ENCODE measurements around the gene GPC3. TPM values are rescaled to one million over a fixed set of nuclear protein-coding genes. Genes with fewer than 3 reads are reported as not detected.

The GPC3 gene
- total RNA-seq, 4 donors from 2014 or later, result 1.4 to 5.8 (median 2.7) TPM

DNA sequence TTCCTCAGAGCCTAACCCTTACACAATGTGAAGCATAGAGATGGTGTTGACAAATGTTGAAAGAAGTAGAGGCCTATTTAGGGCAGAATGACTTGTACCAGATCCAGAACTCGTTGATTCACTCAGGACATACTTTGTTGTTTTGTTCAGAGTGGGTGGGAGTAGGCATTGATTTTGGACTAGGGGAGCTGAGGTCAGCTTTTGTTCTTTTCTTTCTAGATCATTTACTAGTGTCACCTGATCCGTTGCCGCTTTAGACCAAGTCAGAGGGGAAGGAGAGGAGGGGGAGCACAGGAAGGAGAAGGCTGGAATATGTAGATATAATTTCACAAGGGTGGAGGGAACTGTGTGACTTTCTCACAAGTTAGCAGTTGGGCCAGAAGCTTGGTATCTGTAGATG, 287.7 kb downstream of the GPC3 start:
- no peak for TF ChIP-seq CTCF (IDR thresholded peaks at IDR 0.05 in 4 of 5, conservative IDR thresholded peaks at IDR 0.05 in 1 of 5)
- no peak for TF ChIP-seq POLR2A (IDR thresholded peaks at IDR 0.05)
- H3K9me3 ChIP-seq, result no peaks in the 10 kb centered on the region
- H3K27me3 ChIP-seq, result no peaks in the 10 kb centered on the region
- no peak overlapping the region for H3K27ac ChIP-seq
- no peak for ATAC-seq
- DNase-seq, result no peak
- H3K4me1 ChIP-seq, result no peaks in the 10 kb centered on the region
- intact Hi-C loops (cut with DNase I; ENCODE audit: low total_unique reads) (no loop called here), in situ Hi-C loops (cut with MboI; ENCODE audit: low sequenced_read_pairs in 4 of 4) (loop anchor here in 1 of 4 donors (25.0 kb wide), 1 partner anchor 710 kb away; no protein-coding TSS in a partner anchor)
- H3K4me3 ChIP-seq, result no peak overlapping the region
- H3K36me3 ChIP-seq, result no peaks in the 10 kb centered on the region

GRCh38 chrX:133689997-133690599, 295.3 kb downstream of the GPC3 start:
- no peaks in the 10 kb centered on the region for H3K27me3 ChIP-seq
- no peaks in the 10 kb centered on the region for H3K4me1 ChIP-seq
- in situ Hi-C loops (cut with MboI; ENCODE audit: low sequenced_read_pairs in 4 of 4), result loop anchor here in 1 of 4 donors (25.0 kb wide), 1 partner anchor 703 kb away; no protein-coding TSS in a partner anchor
- intact Hi-C loops (cut with DNase I; ENCODE audit: low total_unique reads), result no loop called here
- no peaks in the 10 kb centered on the region for H3K36me3 ChIP-seq
- ATAC-seq (no peak), DNase-seq (no peak)
- H3K9me3 ChIP-seq, result no peaks in the 10 kb centered on the region
- no peak overlapping the region for H3K27ac ChIP-seq
- TF ChIP-seq CTCF (IDR thresholded peaks at IDR 0.05 in 4 of 5, conservative IDR thresholded peaks at IDR 0.05 in 1 of 5) (no peak), POLR2A (IDR thresholded peaks at IDR 0.05) (no peak)
- H3K4me3 ChIP-seq, result no peak overlapping the region

DNA sequence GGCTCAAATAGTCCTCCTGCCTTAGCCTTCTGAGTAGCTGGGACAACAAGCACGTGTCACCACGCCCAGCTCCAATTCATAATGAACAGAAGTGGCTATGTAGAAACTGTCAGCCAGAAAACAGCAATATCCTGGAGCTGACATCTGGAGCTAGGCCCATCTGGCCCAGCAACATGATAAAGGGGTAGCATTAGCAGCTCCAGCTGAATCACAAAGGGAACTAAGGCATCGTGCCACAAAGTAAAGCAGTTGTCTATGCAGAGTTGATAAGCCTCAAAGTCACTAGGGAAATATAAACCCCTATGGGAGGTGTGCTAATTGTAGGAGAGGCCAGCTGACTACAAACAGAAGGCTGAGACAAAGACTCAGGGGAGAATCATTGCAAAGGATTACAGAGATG, 299.6 kb downstream of the GPC3 start:
- no peak overlapping the region for H3K4me3 ChIP-seq
- H3K27me3 ChIP-seq, result no peaks in the 10 kb centered on the region
- no peak overlapping the region for H3K27ac ChIP-seq
- ATAC-seq (no peak), DNase-seq (no peak)
- intact Hi-C loops (cut with DNase I; ENCODE audit: low total_unique reads) (no loop called here), in situ Hi-C loops (cut with MboI; ENCODE audit: low sequenced_read_pairs in 4 of 4) (loop anchor here in 1 of 4 donors (25.0 kb wide), 1 partner anchor 699 kb away; no protein-coding TSS in a partner anchor)
- TF ChIP-seq POLR2A (IDR thresholded peaks at IDR 0.05) (no peak), CTCF (IDR thresholded peaks at IDR 0.05 in 4 of 5, conservative IDR thresholded peaks at IDR 0.05 in 1 of 5) (no peak)
- no peaks in the 10 kb centered on the region for H3K4me1 ChIP-seq
- no peaks in the 10 kb centered on the region for H3K36me3 ChIP-seq
- H3K9me3 ChIP-seq, result no peaks in the 10 kb centered on the region

- TF ChIP-seq POLR2A (IDR thresholded peaks at IDR 0.05) (no peak), CTCF (IDR thresholded peaks at IDR 0.05 in 4 of 5, conservative IDR thresholded peaks at IDR 0.05 in 1 of 5) (no peak)
- no peaks in the 10 kb centered on the region for H3K9me3 ChIP-seq
- H3K4me3 ChIP-seq, result no peak overlapping the region
- no peaks in the 10 kb centered on the region for H3K27me3 ChIP-seq
- in situ Hi-C loops (cut with MboI; ENCODE audit: low sequenced_read_pairs in 4 of 4), result loop anchor here in 1 of 4 donors (25.0 kb wide), 1 partner anchor 695 kb away; no protein-coding TSS in a partner anchor
- no peaks in the 10 kb centered on the region for H3K4me1 ChIP-seq
- H3K36me3 ChIP-seq, result no peaks in the 10 kb centered on the region
- no peak for ATAC-seq
- intact Hi-C loops (cut with DNase I; ENCODE audit: low total_unique reads), result no loop called here
- no peak overlapping the region for H3K27ac ChIP-seq
- DNase-seq, result no peak
Measured at GRCh38 chrX:133681897-133682296, 303.5 kb downstream of the GPC3 start.
